HK-2 (cell line): ENCODE data around the gene MST1R.
"Not testable (repeated sequence)": the region's sequence is repeated elsewhere in the genome, so short reads cannot be mapped to it uniquely, and the experiment has no call there.

Experiments used
- DNase-seq: peaks from one replicate; pipeline ENCODE4 v3.0.0-alpha.2; 2018; ENCODE audit not compliant: unreplicated experiment

MST1R gene

DNA sequence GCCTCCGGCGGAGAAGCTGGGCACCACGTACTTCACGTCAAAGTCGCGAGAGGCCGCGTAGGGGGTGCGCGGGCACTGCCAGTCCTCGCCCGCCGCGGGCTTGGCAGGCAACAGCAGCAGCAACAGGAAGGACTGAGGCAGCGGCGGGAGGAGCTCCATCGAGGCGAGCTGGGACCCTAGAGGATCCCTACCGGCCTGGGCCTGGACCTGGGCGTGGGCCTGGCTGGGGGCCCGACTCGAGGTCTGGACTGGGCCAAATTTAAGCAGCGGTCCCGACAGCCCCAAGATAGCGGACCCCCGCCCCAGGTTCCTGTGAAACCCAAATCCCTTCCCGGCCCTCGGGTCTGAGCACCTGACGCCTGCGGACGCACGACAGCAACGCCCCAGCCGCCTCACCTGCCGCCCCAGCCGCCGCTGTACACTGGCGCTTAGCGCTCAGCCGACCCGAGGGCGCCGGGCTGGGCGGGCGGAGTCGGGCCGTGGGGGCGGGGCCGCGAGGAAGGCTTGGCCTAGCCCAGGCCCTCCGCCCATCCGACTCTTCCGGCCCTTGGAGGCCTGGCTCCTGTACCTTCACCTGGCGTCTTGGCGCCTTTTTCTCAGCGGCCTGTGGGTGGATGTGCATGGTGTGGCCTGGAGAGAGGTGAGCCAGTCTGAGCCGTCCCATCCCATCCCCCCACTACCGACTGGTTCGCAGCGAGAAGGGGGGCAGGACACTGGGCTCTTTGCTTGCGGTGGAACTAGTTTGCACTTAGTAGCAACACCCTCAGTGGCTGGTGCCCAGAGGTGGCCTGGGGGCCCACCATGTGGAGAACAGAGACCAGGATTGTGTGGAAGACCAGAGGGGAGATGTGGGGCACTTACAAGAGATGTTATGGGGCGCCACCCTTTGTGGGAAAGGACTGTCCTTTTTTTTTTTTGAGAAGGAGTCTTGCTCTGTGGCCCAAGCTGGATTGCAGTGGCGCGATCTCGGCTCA, at the start of gene MST1R:
MST1R (minus strand) TSS at position 423 of the 974 bp plus-strand sequence; CDS start at position 159, 264 bp downstream.
- no peak for DNase-seq

DNA sequence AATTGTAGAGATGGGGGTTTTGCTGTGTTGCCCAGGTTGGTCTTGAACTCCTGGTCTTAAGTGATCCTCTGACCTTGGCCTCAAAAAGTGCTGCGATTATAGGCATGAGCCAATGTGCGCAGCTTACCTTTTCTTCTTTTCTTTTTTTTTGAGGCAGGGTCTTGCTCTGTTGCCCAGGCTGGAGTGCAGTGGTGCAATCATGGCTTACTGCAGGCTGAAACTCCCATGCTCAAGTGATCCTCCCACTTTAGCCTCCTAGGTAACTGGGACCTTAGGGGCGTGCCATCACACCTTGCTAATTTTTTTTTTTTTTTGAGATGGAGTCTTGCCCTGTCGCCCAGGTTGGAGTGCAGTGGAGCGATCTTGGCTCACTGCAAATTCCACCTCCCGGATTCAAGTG, 49.3 kb upstream of the MST1R start:
- DNase-seq: no peak

DNA sequence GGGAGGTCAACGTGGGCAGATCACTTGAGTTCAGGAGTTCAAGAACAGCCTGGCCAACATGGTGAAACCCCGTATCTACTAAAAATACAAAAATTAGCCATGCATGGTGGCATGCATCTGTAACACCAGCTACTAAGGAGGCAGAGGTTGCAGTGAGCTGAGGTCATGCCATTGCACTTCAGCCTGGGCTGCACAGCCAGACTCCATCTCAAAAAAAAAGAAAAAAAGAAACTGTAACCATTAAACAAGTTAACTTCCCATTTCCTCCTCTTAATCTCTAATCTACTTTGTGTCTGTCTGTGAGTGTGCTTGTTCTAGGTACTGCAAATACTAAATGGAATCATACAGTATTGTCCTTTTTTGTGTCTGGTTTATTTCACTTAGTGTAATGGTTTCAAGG, 39.0 kb upstream of the MST1R start:
- no peak for DNase-seq

DNA sequence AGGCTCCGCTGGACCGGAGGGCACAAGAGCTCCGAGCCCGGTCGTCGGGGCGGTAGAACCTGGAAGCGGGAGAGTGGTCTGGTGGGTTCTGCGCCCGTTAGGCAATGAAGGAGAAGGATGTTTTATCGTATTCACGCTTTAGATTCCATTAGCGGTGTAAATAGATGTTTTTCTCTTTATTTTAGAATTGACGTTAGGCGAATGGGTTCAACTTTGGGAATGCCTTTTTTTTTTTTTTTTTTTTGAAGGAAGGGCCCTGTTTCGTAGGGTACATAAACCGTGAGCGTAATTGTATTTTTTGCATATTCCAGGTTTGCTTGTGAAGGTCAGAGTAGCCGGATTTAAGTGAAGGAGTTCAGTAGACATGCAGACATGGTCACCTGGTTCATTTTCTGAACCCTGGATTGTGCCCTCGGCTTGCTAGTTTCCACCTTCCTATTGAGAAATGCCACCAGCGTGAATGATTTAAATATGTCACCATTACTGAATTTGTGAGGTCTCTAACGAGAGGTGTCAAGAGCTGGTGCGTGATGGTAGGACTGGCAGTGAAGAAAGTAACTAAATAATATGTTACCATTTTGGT, 37.1 kb upstream of the MST1R start:
- no peak for DNase-seq

DNA sequence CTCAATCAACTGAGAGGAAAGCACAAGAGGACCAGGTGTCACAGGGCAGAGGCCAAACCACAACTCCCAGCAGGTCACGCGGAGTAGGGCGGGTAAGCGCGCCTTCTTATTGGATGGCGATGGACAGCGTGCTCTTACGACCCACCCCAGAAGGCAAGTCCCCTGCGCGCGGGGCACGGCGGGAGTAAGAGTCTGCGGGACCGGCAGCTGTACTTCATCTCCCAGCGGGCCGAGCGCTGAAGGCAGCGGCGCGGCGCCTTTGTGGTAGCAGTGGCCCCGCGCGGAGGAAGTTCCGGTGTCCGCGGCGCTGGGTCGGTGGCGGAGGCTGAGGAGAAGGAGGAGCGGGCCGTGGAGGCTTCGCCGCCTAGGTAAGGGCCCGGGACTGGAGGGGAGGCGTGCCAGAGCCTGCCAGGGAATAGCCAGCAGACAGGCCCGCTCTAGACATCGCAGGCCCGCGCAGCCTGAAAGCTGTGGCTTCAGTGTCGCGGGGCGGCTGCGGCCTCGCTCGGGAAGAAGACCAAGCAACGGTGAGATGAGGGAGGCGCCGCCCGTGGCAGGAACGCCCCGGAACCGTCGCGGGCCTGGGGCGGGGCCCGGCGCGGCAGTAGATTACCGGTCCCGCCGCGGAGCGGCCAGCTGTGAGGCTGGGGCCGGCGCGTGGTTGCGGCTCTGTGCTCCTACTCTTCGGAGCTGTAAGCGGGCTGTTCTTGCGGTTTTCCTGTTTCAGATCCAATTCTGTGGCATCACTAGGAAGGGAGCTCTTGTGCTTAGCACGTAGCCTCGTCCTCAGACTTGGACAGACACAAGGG, 36.4 kb upstream of the MST1R start, which contains the start of gene RBM6:
RBM6 (plus strand) TSS at position 293 of the 809 bp plus-strand sequence. CDS start 22,492 bp downstream, outside the sequence.
- peak; percentile 92 for DNase-seq

DNA sequence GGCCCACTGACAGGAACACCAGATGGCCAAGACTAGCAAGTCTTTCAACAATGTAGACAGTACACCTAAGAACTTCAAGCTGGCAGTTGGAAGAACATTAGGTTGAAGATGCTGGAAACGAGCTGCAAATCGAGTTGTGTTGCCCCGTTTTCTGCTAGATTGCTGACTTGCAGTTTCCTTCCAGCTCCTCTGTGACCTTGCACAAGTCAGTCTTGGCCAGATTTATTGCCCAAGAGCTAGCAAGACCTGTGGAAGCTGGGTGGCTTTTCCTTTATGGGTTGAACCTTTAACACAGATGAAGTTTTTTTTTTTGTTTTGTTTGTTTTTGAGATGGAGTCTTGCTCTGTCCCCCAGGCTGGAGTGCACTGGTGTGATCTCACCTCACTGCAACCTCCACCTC, 33.4 kb upstream of the MST1R start:
- no peak for DNase-seq

DNA sequence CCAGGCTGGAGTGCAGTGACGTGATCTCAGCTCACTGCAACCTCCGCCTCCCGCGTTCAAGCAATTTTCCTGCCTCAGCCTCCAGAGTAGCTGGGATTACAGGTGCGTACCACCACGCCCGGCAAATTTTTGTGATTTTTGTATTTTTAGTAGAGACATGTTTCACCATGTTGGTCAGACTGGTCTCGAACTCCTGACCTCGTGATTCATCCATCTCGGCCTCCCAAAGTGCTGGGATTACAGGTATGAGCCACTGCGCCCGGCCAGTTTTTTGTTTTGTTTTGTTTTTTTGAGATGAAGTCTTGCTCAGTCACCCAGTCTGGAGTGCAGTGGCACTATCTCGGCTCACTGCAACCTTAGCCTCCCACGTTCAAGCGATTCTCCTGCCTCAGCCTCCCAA, 28.6 kb upstream of the MST1R start:
- not testable (repeated sequence) for DNase-seq

DNA sequence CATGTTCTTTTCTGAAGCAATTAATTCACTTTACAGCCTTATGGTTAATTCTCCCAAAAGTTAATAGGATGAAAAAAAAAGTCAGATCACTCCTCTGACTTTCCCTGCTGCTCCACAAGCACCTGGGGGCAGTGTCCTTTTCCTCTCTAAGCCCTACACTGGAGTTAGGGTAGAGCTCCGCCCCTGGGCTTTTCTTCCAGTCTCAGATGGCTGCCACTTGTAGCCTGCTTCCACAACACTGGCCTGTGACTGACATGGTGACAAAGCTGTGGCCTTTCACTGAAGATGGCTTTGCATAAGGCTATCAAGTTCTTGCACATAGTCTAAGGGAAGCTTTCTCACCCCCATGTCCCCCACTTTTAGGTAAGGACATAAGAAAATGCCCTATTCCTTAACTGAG, 27.2 kb upstream of the MST1R start:
- DNase-seq: no peak

DNA sequence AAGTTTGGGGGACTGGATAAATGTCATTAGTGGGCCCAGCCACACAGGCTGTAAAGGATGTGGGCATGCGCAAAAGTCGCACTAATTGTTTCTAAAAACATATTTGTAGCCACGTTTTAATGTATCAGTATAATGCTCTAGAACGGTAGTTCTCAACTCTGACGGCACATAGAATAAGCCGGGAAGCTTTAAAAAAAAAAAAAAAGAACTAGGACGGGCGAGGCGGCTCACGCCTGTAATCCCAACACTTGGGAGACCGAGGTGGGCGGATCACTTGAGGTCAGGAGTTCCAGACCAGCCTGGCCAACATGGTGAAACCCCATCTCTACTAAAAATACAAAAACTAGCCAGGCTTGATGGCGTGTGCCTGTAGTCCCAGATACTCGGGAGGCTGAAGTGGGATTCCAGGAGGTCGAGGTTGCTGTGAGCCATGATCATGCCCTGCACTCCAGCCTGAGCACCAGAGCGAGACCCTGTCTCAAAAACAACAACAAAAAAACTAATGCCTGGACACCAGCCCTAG, 26.6 kb upstream of the MST1R start:
- DNase-seq: no peak

DNA sequence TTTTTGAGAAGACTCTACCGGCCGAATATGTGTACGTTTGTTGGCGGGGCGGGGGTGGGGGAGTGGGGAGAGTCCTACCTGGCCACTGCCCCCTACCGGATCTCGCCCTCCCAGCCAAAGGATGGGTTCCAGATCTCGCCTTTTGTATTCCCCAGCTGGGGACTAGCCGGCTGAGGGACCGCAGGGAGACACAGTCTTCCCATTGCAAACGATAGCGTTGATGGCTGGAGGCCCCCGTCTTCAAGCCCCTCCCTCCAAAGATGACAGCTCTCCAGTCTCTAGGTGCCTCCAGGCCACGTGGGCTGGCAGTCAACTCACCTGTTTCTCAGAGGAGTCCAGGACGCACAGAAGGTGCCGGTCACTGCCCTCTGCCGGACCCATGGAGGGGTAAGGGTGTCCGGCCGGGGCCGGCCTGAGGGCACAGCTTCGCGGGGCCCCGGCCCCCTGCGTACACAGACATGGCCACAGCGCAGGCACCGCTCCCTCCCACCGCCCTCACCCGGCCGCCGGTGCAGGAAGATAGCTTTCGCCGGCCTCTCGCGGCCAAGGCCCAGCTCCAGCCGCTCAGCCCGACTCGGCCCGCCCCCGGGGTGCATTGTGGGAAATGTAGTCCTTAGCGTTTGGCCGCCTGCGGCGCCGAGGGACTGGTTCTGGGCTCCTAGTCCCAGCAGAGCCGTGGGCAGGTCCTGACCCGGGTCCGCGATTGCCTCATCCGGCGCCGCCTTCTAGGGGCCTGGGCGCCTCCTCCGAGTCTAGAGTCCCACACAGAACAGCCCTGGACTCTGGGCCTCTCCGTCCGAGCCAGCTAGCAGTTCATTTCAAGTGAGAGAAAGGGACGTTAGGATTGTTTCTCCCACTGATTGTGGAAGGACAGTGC, 25.9 kb upstream of the MST1R start, which contains the start of gene MON1A:
MON1A (minus strand) TSS at position 521 of the 877 bp plus-strand sequence. CDS start 16,465 bp downstream, outside the sequence.
- peak; percentile 93 for DNase-seq

DNA sequence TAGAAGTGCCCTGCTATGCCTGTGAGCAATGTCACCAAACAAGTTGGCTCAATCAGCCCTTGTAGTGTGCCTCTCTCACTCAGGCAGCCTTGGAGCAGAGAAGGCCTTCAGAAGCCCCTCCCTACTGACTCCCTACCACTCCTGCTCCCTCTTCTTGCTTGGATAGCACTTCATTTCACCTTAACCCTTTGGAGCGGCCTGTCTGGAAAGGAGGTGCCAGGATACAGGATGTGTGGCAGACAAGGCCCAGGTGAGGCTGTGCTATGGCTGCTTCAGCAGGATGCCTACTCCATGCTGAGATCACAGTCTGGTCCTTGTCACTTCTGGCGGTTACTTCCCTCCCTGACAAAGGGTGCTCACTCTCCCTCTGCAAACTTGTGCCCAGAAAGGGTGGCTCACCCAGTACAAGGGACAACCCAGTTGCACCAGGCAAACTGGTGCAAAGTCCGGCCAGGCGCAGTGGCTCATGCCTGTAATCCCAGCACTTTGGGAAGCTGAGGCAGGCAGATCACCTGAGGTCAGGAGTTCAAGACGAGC, 24.9 kb upstream of the MST1R start:
- no peak for DNase-seq

DNA sequence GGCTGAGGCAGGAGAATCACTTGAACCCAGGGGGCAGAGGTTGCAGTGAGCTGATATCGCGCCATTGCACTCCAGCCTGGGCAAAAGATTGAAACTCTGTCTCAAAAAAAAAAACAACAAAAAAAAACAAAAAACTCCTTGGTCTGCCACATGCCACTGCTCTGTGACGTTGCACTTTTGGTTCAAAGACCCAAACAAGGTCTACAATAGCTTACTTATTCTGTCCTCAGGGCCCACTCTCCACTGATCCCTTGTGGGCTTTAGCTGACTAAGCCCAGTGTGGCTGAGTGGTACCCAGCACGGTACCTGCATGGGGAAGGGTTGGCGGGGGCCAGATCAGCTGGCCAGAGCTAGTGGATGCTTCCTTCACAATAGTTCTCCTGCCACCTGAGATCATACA, 24.1 kb upstream of the MST1R start:
- no peak for DNase-seq

DNA sequence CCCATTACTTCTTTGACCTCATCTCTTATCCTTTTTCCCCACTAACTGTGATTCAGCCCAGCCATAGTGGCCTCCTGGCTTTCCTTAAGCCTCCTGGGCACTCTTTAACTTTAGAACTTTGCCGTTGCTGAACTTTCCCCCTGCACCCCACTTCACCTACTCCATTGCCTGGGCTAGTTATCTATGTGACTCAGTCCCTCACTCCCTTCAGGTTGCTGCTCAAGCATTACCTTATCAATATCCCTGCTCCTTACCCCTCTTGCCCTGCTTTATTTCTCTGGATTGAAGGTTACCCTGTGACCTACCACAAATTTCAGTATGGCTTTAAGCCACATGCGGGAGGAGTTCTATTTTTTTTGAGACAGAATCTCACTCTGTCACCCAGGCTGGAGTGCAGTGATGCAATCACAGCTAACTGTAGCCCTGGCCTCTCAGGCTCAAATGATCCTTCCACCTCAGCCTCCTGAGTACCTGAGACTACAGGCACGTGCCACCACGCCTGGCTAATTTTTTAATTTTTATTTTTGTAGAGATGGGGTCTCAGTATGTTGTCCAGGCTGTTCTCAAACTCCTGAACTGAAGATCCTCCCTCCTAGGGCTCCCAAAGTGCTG, 22.6 kb upstream of the MST1R start:
- no peak for DNase-seq

DNA sequence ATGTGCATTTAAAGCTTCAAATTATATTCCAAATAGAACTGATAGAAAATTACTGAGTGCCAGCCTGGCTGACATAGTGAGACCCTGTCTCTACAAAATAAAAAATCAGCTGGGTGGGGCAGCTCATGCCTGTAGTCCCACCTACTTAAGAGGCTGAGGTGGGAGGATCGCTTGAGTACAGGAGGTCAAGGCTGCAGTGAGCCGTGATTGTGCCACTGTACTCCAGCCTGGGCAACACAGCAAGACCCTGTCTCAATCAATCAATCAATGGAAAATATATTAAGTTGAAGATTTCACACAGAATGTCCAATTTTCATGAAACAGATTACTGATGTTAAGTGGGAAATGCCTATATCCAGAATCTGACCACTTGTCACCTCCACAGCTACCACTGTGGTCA, 21.8 kb upstream of the MST1R start:
- DNase-seq: no peak

DNA sequence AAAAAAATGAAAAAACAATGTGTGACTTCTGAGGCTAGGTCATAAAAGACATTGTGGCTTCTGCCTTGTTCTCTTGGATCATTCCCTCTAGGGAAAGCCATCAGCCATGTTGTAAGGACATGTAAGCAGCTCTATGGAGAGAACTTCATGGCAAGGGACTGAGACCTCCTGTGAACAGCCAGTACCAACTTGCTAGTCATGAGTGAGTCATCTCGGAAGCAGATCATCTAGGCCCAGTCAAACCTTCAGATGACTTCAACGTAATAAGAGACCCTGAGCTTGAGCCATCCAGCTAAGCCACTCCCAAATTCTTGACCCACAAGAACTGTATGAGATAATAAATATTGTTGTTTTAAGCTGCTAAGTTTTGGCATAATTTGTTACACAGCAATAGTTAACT, 21.0 kb upstream of the MST1R start:
- no peak for DNase-seq

DNA sequence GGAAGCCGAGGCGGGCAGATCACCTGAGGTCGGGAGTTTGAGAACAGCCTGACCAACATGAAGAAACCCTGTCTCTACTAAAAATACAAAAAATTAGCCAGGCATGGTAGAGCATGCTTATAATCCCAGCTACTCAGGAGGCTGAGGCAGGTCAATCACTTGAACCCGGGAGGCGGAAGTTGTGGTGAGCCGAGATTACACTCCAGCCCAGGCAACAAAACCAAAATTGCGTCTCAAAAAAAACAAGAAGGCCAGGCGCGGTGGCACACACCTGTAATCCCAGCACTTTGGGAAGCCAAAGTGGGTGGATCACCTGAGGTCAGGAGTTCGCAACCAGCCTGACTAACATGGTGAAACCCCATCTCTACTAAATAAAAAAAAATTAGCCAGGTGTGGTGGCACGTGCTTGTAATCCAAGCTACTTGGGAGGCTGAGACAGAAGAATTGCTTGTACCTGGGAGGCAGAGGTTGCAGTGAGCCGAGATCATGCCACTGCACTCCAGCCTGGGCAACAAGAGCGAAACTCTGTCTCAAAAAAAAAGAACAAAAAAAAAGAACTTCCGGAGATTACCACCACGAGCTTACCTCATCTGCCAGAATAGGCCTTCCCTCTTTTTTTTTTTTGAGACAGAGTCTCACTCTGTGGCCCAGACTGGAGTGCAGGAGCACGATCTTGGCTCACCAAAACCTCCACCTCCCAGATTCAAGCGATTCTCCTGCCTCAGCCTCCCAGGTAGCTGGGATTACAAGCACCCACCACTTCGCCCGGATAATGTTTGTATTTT, 14.3 kb upstream of the MST1R start:
- not testable (repeated sequence) for DNase-seq

DNA sequence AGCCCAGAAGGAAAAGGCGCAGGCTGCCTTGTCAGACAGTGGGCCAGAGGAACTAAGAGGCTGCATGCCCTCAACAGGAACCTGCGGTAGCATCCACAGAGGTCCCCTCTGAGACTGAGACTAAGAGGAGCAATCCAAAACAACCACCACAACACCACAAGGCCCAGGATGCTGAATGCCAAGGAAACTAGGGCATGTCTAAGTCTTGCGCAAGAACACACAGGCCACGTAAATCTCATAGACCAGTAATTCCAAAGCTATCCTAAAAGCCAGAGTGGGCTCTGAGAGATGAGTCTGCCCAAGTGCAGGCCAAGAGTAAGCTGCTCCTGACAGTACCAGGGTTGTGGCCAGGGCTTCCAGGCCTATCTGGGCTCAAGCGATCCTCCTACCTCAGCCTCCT, 13.0 kb upstream of the MST1R start:
- no peak for DNase-seq

DNA sequence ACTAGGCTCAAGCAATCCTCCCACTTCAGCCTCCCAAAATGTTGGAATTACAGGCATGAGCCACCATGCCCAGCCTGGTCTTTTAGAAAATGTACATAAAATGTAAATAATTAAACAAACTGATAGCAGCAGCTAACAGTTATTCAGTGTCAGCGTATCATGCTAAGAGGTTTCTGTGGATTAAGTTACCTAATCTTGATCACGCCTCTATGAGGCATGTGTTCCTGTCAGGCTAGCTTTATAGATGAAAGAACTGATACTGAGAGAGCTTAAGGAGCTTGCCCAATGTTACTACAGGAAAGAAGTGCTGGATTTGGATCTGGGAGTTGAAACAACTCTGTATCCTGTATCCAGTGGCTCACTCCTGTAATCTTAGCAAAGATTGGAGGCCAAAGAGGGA, 11.2 kb upstream of the MST1R start:
- DNase-seq: no peak

DNA sequence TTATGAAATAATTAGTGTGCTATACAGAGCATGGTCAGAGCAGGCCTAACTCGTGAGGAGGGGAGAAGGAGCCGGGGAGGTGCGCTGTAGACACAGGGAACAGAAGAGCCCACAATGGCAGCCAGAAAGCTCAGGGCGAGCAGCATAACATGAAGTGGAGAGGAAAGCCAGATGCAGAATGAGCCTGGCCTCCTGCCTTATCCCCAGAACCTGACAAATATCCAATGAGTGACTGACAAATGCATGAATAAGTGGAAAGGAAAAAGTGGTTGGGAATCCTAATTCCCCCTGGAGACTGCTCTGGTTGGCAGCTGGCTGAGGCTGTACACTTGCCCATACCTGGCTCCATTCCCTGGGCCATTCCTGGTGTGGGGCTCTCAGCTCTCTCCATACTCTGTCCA, 9.2 kb upstream of the MST1R start:
- no peak for DNase-seq
